T-cell (primary cell): ENCODE measurements around the gene NRL. TPM values are rescaled to one million over a fixed set of nuclear protein-coding genes. Genes with fewer than 3 reads are reported as not detected.
A peak's percentile ranks its signal among the peaks of the same experiment; 100 is the strongest.

ENCODE experiments used
- ATAC-seq, 4 experiments: fragments of 200-7000 bp in 3 of 4; fragments of 150-1000 bp in 1 of 4; cut with Tn5 transposase; replicated peaks in 1 of 4; 1 replicate in 3 of 4; 2 replicates in 1 of 4; pipeline ENCODE4 v1.10.0; 2021; ENCODE audit warnings: moderate library complexity in 3 of 4, mild to moderate bottlenecking in 2 of 4, moderate number of reproducible peaks in 1 of 4
- CTCF ChIA-PET, 2 donors: fragments of 300-600 bp; sonication (Branson Sonifier 250); formaldehyde crosslinking; loops; one replicate each; lab custom pipeline; 2022; ENCODE audit warnings: antibody characterized with exemption in 2 of 2; lab: Charles Lee
- POLR2A ChIA-PET, 2 donors: fragments of 300-600 bp; sonication (Branson Sonifier 250); formaldehyde crosslinking; loops; one replicate each; lab custom pipeline; 2022; ENCODE audit warnings: antibody characterized with exemption in 2 of 2; lab: Charles Lee
- DNase-seq, 35 experiments: peaks; one replicate each; pipeline versions ENCODE4 v3.0.0 to v3.0.0-alpha.2; 2013 to 2023
- H3K27ac ChIP-seq: one replicate; pipeline ENCODE4 v1.5.1; 2013; ENCODE audit warnings: low read length
- H3K27me3 ChIP-seq, 2 experiments: replicated peaks in 1 of 2; 1 replicate in 1 of 2; 2 replicates in 1 of 2; pipeline versions ENCODE4 v1.6.1 to v1.7.0; 2013; ENCODE audit warnings: low read length in 1 of 2, mixed read lengths in 1 of 2; ENCODE audit not compliant: control insufficient read depth in 2 of 2, insufficient read depth in 2 of 2; ENCODE audit errors: extremely low read depth in 1 of 2
- H3K36me3 ChIP-seq, 2 donors: 1 replicate in 1 of 2; 2 replicates in 1 of 2; pipeline versions ENCODE4 v1.6.1 to v1.7.0; 2013; ENCODE audit warnings: low read length in 1 of 2; ENCODE audit not compliant: control insufficient read depth in 2 of 2, insufficient read depth in 1 of 2; ENCODE audit errors: extremely low read depth in 1 of 2
- H3K4me1 ChIP-seq, 2 experiments: 1 replicate in 1 of 2; 2 replicates in 1 of 2; pipeline versions ENCODE4 v1.6.1 to v1.7.0; 2013; ENCODE audit warnings: low read length in 2 of 2, mixed read lengths in 1 of 2; ENCODE audit not compliant: insufficient read depth in 2 of 2, control insufficient read depth in 1 of 2; ENCODE audit errors: extremely low read depth in 1 of 2
- H3K4me3 ChIP-seq, 2 donors: 1 replicate in 1 of 2; 2 replicates in 1 of 2; pipeline versions ENCODE4 v1.5.1 to v1.7.0; 2013; ENCODE audit warnings: mild to moderate bottlenecking in 2 of 2, low read length in 1 of 2, moderate library complexity in 1 of 2; ENCODE audit not compliant: control insufficient read depth in 1 of 2; ENCODE audit errors: extremely low read depth in 1 of 2
- H3K9me3 ChIP-seq: 2 replicates; pipeline ENCODE4 v1.7.0; 2013
- H3K27ac Mint-ChIP-seq, 2 donors: one replicate each; pipeline ENCODE4 v1.8.0; 2020 to 2021; ENCODE audit warnings: mild to moderate bottlenecking in 2 of 2, mixed read lengths in 2 of 2
- H3K27me3 Mint-ChIP-seq, 2 donors: one replicate each; pipeline ENCODE4 v1.8.0; 2021 to 2022; ENCODE audit warnings: mixed read lengths in 2 of 2
- H3K36me3 Mint-ChIP-seq: one replicate; pipeline ENCODE4 v1.8.0; 2021; ENCODE audit warnings: mixed read lengths
- H3K4me1 Mint-ChIP-seq, 3 donors: one replicate each; pipeline ENCODE4 v1.8.0; 2020 to 2022; ENCODE audit warnings: mixed read lengths in 3 of 3, mild to moderate bottlenecking in 1 of 3
- H3K4me3 Mint-ChIP-seq, 3 donors: one replicate each; pipeline ENCODE4 v1.8.0; 2020 to 2022; ENCODE audit warnings: mild to moderate bottlenecking in 3 of 3, mixed read lengths in 3 of 3, moderate library complexity in 3 of 3
- H3K9me3 Mint-ChIP-seq, 3 donors: one replicate each; pipeline ENCODE4 v1.8.0; 2020 to 2022; ENCODE audit warnings: mixed read lengths in 3 of 3
- WGBS: methylation state at CpG from one replicate; pipeline ENCODE4 v1.1.5; 2013; ENCODE audit warnings: missing lambda C conversion rate; ENCODE audit not compliant: insufficient coverage; 5-methylcytosine and 5-hydroxymethylcytosine counted together
- total RNA-seq, 35 experiments: library from RNA in 6 of 35; stranded (reverse) in 6 of 35; fragments of 120-200 nt in 1 of 35; gene quantifications; one replicate each; pipeline versions ENCODE4 v1.2.1 to v1.2.4 and lab custom pipeline; 2013 to 2026

The NRL gene
- total RNA-seq, 5 donors from 2014 or later (not counting 1 experiment from before 2014, with no cell fraction given): 1.9 to 3.7 (median 3.4) TPM

DNA sequence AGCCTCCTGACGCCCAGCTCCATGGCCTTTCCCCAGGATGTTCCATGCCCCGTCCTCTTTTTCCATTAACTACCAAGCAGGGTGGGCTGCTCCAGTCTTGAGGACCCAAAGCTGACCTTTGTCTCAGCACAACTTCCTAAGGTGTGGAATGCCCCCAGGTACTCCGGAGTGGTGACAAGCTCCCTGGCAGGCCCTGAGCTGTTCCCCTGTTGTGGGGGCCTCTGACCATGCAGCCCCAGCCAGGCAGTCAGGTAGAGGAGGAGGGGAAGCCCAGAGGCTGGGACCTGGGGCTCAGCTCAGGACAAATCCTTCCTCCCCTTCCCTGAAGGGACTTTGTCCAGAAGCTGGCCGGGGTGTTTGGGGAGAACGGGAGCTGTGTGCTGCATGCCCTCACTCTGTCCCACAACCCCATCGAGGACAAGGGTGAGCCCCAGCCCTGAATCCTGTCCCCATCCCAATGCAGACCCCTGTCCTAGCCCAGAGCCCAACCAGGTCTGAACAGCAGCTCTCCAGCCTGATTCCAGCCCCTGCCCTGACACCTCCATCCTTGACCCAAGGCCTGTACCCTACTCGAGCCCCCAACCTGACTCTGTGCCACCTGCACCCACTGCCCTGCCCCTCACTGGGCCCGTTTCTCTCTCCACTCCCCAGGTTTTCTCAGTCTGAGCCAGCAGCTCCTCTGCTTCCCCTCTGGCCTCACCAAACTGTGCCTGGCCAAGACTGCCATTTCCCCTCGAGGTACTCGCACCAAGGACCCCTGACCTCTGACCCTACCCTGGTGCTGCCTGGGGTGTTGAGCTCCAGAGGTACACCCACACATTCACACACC is 58.6 kb downstream of the NRL start:
- H3K27me3 Mint-ChIP-seq: peaks cover 11 to 19% of the 10 kb centered on the region in 2 donors
- H3K27ac Mint-ChIP-seq: no peak overlapping the region
- 77% methylated on average over 8 of the region's 10 CpGs for WGBS
- H3K36me3 Mint-ChIP-seq: no peaks in the 10 kb centered on the region
- ATAC-seq (no peak), DNase-seq (no peak)
- no peaks in the 10 kb centered on the region for H3K9me3 Mint-ChIP-seq
- Histone ChIP-seq H3K9me3 (no peaks in the 10 kb centered on the region), H3K27me3 (peaks cover 0 to 37% of the 10 kb centered on the region in 2 experiments), H3K4me1 (peaks cover 2 to 21% of the 10 kb centered on the region in 2 experiments), H3K4me3 (no peak overlapping the region), H3K36me3 (no peaks in the 10 kb centered on the region), H3K27ac (no peak overlapping the region)
- H3K4me1 Mint-ChIP-seq: peaks cover 10 to 15% (median 14%) of the 10 kb centered on the region in 3 donors
- CTCF ChIA-PET: interaction anchor here (0.5 to 1.2 kb wide), 3 partner anchors 13 to 761 kb away, joined by 3 to 4 read pairs (median 4); no protein-coding TSS in a partner anchor
- POLR2A ChIA-PET: no interaction called here
- no peak overlapping the region for H3K4me3 Mint-ChIP-seq

DNA sequence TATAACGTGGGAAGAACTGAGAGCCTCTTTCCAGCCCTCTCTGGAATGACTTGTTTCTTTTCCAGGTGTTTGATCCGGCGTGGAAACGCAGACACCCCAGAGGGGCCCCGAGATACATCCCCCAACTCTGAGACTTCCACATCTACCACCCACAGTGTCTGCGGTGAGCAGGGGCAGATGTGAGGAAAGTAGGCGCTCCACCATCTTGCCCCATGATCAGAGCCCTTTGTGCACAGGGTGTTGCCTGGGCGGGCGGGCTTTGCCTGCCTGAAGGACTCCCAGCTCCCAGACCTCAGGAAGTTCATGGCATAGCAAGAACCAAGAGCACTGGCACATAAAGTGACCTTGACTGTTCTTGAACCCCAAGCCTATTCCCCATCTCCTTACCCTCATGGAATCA is 60.1 kb downstream of the NRL start:
- no peak overlapping the region for H3K4me3 Mint-ChIP-seq
- Histone ChIP-seq H3K36me3 (no peaks in the 10 kb centered on the region), H3K27me3 (peaks cover 0 to 42% of the 10 kb centered on the region in 2 experiments), H3K9me3 (no peaks in the 10 kb centered on the region), H3K27ac (no peak overlapping the region), H3K4me3 (no peak overlapping the region), H3K4me1 (peaks cover 2 to 23% of the 10 kb centered on the region in 2 experiments)
- no peaks in the 10 kb centered on the region for H3K36me3 Mint-ChIP-seq
- no peaks in the 10 kb centered on the region for H3K9me3 Mint-ChIP-seq
- 100% methylated on average over 5 of the region's 9 CpGs for WGBS
- no peak for ATAC-seq
- no peak overlapping the region for H3K27ac Mint-ChIP-seq
- H3K27me3 Mint-ChIP-seq: peaks cover 11 to 23% of the 10 kb centered on the region in 2 donors
- ChIA-PET CTCF (interaction anchor here in 1 of 2 donors (1.1 kb wide), 1 partner anchor 35 kb away, joined by 4 read pairs; no protein-coding TSS in a partner anchor), POLR2A (no interaction called here)
- no peak for DNase-seq
- H3K4me1 Mint-ChIP-seq: peaks cover 10 to 18% (median 16%) of the 10 kb centered on the region in 3 donors

DNA sequence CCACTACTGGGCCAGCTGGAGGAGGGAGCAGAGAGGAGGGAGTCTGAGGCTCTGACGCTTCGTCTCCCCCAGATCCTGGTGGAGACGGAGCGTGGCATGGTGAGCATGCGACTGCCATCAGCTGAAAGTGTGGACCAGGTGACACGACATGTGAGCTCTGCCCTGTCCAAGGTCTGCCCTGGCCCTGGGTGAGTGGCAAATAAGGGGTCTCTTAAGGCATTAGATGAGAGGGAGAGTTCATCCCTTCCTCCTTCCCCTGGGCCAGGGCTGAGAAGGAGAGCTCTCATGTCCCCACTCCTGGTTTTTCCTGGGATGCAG is 60.5 kb downstream of the NRL start:
- Mint-ChIP-seq H3K9me3 (no peaks in the 10 kb centered on the region), H3K36me3 (no peaks in the 10 kb centered on the region), H3K4me1 (peaks cover 10 to 18% (median 16%) of the 10 kb centered on the region in 3 donors), H3K27me3 (peaks cover 11 to 23% of the 10 kb centered on the region in 2 donors), H3K27ac (no peak overlapping the region), H3K4me3 (no peak overlapping the region)
- peaks cover 2 to 23% of the 10 kb centered on the region in 2 experiments for H3K4me1 ChIP-seq
- DNase-seq (no peak), ATAC-seq (no peak)
- no peaks in the 10 kb centered on the region for H3K36me3 ChIP-seq
- ChIA-PET POLR2A (no interaction called here), CTCF (interaction anchor here in 1 of 2 donors (0.8 to 1.1 kb wide), 2 partner anchors 36 to 279 kb away, joined by 3 to 4 read pairs; no protein-coding TSS in a partner anchor)
- peaks cover 0 to 42% of the 10 kb centered on the region in 2 experiments for H3K27me3 ChIP-seq
- no peak overlapping the region for H3K27ac ChIP-seq
- WGBS: 80% methylated on average over 5 of the region's 6 CpGs
- no peaks in the 10 kb centered on the region for H3K9me3 ChIP-seq
- H3K4me3 ChIP-seq: no peak overlapping the region

DNA sequence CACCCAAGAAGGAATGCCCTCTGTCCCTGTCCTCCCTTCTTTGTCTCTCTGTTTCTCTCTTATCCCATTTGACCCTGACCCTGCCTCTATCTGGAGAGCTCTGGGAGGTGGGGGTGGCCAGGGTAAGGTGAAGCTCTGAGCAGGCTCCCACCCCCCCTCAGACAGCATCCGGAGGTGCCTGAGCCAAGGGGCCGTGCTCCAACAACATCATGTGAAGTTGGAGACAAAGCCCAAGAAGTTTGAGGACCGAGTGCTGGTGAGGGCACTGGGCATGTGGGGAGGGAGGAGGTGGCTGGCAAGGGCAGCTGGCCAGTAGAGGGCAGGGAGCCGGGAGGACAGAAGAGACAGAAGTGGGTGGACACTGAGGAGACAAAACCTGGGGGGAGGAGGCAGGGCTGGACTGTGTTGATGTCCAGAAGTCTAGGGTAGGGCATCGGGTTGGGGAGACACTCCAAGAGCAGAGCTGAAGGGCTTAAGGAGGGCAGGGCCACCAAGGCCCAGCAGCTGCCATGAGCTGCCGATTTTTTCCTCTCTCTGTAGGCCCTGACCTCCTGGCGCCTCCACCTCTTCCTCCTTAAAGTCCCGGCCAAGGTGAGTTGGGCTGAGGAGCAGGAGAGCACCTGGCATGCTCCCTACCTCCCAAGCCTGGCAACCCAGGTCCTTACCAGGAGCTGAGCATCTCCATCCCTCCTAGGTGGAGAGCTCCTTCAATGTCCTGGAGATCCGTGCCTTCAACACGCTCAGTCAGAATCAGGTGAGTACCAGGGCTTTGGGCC is 61.0 kb downstream of the NRL start:
- Mint-ChIP-seq H3K9me3 (no peaks in the 10 kb centered on the region), H3K27ac (peak overlapping the region in 1 of 2 donors; percentile 20), H3K36me3 (no peaks in the 10 kb centered on the region), H3K4me1 (peaks cover 10 to 20% (median 16%) of the 10 kb centered on the region in 3 donors), H3K4me3 (peak overlapping the region in 2 of 3 donors; percentile 80 to 81), H3K27me3 (peaks cover 11 to 23% of the 10 kb centered on the region in 2 donors)
- POLR2A ChIA-PET: no interaction called here
- no peak overlapping the region for H3K27ac ChIP-seq
- H3K36me3 ChIP-seq: no peaks in the 10 kb centered on the region
- ATAC-seq (no peak), DNase-seq (no peak)
- H3K4me1 ChIP-seq: peaks cover 2 to 23% of the 10 kb centered on the region in 2 experiments
- CTCF ChIA-PET: interaction anchor here in 1 of 2 donors (0.8 to 1.1 kb wide), 2 partner anchors 36 to 279 kb away, joined by 3 to 4 read pairs; no protein-coding TSS in a partner anchor
- H3K9me3 ChIP-seq: no peaks in the 10 kb centered on the region
- whole genome bisulfite sequencing: 62% methylated on average over 3 of the region's 10 CpGs
- H3K4me3 ChIP-seq: no peak overlapping the region
- peaks cover 0 to 42% of the 10 kb centered on the region in 2 experiments for H3K27me3 ChIP-seq

GRCh38 chr14:24052656-24053547 is 61.8 kb downstream of the NRL start:
- Histone ChIP-seq H3K36me3 (no peaks in the 10 kb centered on the region), H3K4me1 (peaks cover 2 to 23% of the 10 kb centered on the region in 2 experiments), H3K27ac (no peak overlapping the region), H3K4me3 (peak overlapping the region; percentile 52 to 69), H3K27me3 (peaks cover 0 to 42% of the 10 kb centered on the region in 2 experiments), H3K9me3 (no peaks in the 10 kb centered on the region)
- Mint-ChIP-seq H3K4me1 (peaks cover 10 to 20% (median 16%) of the 10 kb centered on the region in 3 donors), H3K27ac (peak overlapping the region in 1 of 2 donors; percentile 20), H3K9me3 (no peaks in the 10 kb centered on the region), H3K36me3 (no peaks in the 10 kb centered on the region), H3K27me3 (peaks cover 11 to 23% of the 10 kb centered on the region in 2 donors), H3K4me3 (peak overlapping the region; percentile 74 to 81 (median 80))
- peak in 1 of 4 experiments; percentile 14 for ATAC-seq
- POLR2A ChIA-PET: no interaction called here
- WGBS: 49% methylated on average over 15 of the region's 20 CpGs
- DNase-seq: peak in 5 of 35 experiments; percentile 3 to 46 (median 15)
- CTCF ChIA-PET: no interaction called here
